Stimulated activated CD8-positive, alpha-beta memory T cell treated with anti-CD3 and anti-CD28 coated beads, Interleukin-12 subunit alpha, Interleukin-12 subunit beta, amount 100 ng/mL, for 1 hour (primary cell): Measurements from ENCODE around the gene TRIM29.
"Not testable (repeated sequence)": the region's sequence is repeated elsewhere in the genome, so short reads cannot be mapped to it uniquely, and the experiment has no call there.

Experiments used
- DNase-seq: peaks from one replicate; pipeline ENCODE4 v3.0.0-alpha.2; 2020; ENCODE audit warnings: low read depth

The TRIM29 gene, protein sequence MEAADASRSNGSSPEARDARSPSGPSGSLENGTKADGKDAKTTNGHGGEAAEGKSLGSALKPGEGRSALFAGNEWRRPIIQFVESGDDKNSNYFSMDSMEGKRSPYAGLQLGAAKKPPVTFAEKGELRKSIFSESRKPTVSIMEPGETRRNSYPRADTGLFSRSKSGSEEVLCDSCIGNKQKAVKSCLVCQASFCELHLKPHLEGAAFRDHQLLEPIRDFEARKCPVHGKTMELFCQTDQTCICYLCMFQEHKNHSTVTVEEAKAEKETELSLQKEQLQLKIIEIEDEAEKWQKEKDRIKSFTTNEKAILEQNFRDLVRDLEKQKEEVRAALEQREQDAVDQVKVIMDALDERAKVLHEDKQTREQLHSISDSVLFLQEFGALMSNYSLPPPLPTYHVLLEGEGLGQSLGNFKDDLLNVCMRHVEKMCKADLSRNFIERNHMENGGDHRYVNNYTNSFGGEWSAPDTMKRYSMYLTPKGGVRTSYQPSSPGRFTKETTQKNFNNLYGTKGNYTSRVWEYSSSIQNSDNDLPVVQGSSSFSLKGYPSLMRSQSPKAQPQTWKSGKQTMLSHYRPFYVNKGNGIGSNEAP

DNA sequence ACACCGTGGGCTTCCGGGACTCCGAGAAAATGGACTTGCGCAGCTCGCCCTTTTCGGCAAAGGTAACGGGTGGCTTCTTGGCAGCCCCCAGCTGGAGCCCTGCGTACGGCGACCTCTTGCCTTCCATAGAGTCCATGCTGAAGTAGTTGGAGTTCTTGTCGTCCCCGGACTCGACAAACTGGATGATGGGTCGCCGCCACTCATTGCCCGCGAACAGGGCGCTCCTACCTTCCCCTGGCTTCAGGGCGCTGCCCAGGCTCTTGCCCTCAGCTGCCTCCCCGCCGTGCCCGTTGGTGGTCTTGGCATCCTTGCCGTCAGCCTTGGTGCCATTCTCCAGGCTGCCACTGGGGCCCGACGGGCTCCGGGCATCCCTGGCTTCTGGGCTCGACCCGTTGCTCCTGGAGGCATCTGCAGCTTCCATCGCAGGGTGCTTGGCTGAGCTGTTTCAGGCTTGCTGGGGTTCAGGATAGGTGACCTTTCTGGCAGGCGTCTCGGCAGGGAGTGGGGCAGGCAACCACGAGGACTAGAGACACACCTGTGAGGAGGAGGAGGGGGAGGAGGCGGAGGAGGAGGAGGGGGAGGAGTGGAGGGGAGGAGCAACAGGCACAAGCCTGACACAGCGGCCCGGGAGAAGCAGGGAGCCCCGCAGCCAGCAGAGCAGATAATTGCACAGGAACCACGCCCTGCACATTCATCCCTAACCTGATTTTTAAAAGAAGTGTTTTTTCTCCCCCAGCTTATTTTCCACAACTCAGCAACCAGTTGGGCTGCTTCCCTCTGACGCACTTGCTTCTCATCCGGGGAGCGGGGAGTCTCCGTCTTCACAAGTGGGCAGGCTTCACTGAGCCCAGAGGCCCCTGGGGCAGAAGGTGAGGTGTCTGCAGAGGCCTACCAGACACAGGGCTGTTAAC is at the start of gene TRIM29:
Gene TRIM29, minus strand, starts transcription at position 503 of the 911 bp plus-strand sequence. Its CDS starts 82 bp downstream, at position 421.
- DNase-seq = no peak

DNA sequence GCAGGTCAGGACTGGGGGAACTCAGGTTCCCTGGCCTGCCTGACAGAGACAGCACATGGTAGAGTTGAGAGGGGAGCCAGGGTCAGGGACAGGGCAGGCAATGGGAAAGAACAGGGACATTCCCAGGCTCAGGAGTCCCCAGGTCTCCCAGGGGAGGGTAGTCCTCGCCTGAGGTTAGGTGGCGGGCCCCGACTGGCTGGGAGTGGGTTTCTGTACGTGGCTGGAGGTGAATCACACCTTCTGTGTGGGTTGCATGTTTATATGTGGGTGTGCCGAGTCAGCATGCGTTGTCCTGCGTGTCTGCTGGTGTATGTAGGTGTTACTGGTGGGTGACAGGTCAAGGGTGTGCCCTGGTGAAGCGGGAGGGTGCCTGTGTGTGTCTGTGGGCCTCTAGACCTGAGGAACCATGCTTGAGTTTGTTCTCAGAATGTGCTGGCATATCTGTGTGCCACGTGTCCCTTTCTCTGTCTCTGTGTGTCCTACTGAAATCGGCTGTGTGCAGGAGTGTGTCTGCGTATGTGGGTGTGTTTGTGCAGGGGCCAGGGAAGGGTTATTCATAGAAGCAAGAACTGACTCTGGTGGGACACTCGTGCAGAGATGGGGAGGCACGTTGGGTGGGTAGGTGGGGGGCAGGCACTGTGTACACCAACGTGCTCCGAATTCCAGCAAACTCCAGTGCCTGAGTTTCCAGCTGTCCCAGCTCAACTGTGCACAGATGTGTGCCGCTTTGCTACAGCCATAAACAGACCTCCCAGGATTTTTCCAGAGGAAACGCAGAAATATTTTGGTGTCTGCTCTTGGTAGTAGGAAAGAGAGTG is 49.1 kb upstream of the TRIM29 start:
- no peak for DNase-seq

DNA sequence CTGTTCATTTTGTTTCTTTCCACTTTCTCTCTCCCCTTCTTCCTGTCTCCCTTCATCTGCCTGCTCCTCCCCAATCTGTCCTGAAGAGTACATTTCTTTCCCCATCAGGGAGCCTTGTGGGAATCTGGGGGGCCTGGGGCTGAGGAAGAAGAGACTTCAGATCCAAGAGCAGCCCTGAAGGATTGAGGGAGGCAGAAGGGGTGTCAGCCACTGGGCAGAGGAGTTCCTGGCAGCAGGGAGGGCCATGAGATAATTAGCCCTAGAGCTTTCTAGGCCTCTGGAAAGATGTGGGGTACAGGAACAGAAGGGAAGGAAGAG is 48.5 kb upstream of the TRIM29 start:
- no peak for DNase-seq

DNA sequence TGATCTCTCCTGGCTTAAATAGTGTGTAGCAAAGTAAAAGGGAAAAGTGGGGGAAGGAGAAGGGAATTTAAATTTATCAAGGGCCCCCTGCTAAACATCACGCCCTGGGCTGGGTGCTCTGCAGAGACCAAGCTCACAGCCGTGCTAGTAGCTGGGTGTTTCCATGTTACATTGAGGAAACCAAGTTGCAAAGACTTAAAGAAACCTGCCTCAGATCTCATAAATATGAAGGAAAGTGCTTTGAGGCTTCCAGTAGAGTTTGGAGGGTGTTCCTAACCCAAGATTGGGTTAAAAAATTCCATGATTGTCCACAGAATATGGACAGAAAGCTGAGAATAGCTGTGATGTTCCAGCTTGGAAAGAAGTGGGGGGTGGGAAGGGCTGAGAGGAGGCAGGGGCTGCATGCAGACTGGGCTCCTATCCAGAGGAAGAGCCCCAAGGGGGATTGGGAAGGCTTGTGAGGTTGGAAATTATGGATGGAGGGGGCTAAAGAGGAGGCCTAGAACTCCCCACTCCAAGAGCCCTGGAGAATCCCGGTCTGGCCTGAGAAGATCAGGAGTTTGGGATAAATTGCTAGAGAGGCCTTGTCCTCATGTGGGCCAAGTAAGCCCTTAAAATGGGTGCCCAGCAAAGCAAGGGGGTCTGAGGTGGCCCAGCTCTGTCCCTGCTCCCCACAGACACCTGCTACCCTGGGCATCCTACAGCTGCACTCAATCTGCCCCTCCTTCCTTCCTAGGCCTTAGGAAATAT is 48.0 kb upstream of the TRIM29 start:
- DNase-seq = no peak

DNA sequence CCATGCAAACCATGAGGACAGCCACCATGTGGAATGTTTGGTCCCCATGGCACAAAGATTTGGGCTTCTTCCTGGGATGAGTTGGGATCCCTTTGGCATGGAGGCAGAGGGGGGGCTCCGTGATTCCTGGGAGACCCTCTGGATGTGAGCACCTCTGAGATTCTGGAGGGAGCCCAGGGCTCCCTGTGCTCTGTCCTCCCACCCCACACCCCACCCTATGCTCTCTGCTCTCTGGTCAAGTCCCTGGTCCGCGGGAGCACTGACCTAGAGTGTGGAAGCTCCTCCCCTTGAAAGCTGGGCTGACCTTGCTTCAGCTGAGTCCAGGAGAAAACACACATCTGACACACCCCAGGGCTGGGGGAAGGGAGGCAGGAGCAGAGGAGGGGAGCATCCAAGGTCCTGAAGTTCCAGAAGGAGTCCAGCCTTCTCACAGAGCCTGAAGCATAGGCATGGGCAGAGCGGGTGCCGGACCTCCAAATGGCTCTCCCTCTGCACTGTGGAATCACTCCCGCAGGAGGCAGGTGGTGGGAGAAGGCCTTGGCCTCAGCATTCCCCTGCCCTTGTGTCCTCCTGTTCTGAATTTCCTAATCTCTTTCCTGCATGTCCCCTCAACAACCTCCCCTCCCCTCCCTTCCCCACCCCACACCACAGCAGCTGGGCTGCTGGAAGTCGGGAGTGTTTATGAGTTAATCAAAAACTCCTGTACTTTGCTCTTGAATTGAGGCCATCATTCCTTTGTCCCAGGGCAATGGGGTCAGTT is 47.2 kb upstream of the TRIM29 start:
- no peak for DNase-seq

DNA sequence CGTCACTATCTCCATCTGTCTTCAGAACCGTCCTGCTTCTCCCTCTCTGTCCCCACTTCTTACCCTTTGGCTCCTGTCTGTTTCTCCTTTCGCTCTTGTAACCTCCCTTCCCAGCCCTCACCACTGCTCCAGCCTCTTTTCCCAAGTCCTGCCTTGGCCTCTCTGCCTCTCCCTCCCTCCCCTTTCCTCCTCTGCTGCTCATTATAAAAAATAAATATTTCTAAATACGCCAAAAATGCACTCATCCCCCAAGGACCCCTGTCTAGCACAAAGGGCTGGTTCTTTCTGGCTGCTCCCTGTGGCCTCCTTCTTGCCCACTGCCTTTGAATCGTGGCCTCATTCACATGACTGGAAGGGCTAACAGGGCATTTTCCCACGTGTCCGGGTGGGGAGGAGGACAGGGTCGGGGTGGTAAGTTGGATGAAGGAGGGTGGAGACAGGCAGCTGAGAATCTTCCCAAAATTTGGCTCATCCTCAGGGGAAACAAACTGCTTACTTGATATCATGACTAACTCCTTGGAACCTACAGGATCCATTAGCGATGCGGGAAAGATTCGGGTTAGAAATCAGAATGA is 46.5 kb upstream of the TRIM29 start:
- DNase-seq = no peak

DNA sequence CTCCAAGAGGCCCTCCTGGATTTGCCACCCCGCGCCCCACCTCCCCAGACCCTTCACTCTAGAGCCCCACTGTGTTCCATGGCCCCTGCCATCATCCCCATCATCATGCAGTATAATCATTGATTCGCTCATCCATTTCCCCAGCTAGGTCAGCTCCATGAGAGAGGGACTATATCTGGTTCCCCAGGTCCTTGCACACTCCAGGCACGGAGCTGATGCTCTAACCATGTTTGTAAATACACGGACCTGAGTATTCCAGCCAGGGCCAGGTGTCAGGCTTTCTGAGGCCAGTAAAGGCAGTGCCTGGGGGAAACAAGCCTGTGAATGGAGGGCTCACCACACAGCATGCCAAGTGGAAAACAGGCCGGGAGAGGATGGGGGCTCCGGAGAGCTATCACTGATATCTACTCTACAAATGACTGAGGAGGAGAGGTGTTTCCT is 45.8 kb upstream of the TRIM29 start:
- DNase-seq = no peak

DNA sequence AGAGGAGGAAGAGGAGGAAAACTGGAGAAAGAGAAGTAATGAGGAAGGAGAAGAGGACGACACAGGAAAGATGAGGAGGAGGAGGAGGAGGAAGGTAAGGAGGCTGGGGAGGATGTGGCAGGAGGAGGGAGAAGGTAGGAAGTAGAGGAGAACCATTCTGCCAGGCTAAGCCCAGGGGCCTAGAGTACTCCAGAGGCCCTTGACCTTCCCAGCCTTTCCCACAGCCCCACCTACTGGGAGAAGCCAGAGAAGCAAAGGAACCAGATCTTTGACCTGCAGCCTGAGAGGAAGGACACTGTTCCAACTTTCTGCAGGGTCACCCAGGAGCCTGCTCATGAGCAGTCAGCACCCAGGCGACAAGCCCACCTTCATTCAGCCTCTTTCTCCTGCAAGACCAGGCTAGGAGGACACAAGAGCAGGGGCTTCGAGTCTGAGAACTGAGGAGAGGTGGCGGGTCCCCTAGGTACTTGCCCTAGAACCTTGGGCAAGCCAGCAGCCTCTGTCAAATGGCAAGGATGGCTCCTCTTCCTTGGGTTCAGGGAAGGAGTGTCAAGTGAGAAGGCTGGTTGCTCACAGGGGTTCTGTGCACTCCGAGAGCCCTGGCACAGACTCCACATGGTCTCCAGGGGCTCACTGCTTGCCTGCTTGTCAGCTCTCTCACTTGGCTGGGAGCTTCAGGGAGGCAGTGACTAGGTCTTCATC is 45.0 kb upstream of the TRIM29 start:
- no peak for DNase-seq

DNA sequence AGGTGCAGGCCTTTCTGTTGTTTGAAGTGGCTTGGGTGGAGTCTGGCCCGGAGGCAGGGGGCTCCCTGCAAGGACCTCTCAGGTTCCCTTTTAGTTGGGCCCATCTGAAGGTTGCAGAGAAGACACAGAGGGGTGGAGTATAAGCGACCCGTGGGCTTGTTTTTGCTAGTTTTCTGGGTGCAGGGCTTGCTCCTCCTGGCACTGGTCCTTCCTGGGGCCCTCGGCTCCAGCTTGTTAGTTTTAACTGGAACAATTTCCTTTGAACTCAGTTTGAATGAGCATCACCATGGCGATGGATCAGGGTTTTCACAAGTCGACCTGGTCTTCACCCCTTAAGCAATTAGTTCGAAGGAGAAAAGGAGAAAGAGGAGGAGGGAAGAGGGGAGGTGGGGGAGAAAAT is 44.5 kb upstream of the TRIM29 start:
- no peak for DNase-seq

DNA sequence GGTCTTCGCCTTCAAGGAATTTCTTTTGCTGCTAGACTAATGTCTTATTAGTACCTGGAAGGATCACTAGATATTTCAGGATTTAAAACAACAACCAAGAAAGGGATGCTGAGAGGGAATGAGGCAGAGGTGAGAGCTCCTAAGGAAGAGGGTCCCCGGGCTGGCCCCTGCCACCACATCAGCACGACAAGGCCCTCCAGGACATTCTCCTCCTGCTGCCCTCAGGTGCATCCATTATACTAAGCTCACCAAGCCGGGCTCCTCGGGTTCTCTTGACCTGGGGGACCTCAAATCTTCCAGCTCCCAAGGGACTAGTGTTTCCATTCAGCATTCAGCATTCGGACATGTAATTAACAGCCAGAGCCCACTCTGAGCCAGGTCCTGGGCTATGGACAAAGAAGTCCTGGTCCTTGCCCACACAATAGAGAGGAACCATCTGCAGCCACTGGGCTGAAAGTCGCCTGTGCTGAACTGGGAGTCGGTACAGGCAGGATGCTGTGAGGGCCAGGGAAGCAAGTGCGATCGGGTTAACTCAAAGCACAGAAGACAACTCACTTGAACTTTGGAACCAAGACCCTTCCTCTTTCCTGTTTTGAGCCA is 43.6 kb upstream of the TRIM29 start:
- DNase-seq = no peak

DNA sequence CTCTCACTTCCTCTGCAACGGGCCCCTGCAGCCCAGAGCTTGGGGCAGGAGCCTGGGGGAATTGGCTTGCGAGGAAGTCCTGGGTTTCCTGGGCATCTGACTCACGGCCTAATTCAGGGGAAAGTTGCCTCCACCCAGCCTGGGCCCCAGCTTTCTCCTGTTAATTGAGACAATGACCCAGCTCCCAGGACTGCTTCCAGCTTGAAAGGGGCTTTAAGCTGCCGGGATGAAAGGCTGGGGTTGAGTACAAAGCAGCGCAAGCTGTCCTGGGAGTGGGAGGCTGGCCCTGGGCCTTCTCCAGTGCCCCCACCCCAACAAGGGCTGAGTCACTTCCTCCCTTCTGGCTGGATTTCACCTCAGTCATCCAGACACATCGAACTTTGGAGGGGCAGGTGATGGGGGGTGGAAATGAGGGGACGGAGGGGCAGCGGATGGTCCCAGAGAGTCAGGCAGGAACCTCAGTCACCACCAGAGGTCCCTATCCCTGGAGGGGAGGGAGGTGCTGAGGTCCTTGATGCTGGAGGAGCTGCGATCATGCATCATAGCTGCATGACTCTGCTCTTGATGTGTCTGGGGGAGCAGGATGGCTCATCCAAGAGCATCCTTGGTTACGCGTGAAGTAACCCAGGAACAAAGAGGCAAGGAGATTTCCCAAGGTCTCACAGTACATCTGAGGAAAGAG is 42.8 kb upstream of the TRIM29 start:
- DNase-seq = no peak

DNA sequence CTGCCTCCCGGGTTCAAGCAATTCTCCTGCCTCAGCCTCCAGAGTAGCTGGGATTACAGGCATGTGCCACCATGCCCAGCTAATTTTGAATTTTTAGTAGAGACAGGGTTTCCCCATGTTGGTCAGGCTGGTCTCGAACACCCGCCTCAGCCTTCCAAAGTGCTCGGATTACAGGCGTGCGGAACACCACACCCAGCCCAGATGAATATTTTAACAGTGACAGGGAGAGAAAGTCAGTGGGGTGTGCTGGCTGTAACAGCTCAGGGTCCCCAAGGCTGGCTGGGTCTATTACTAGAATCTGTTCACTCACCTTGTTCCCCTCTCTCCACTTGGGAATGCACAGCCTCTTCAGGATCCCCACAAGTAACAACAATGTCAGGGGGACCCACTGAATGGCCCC is 42.1 kb upstream of the TRIM29 start:
- not testable (repeated sequence) for DNase-seq

DNA sequence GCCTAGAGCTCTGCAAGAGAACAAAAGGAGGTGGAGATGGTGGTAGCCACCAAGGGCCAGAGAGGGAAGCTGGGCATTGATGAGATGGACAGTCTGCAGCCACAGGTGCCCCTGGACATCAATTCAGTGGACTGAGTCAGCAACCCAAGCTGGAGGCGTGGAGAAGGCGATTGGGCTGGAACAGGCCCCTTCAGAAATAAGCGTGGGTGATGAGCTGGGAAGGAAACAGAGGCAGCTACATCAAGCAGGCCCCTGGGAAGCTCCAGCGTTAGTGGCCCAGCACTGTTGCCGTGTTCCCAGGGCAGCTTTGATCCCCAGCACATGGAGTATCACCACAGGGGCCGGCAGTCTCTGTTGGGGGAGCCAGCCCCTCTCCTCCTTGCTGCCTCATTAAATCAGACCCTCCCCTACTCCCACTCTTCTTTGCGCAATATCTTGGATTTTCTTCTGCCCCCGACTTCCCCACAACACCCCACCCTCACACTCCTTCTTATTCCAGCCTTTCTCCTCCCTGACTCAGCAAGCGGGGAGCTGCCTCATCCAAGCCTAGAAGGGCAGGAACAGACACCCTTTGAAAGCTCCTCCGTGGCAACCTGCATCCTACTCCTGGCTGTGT is 41.3 kb upstream of the TRIM29 start:
- no peak for DNase-seq

DNA sequence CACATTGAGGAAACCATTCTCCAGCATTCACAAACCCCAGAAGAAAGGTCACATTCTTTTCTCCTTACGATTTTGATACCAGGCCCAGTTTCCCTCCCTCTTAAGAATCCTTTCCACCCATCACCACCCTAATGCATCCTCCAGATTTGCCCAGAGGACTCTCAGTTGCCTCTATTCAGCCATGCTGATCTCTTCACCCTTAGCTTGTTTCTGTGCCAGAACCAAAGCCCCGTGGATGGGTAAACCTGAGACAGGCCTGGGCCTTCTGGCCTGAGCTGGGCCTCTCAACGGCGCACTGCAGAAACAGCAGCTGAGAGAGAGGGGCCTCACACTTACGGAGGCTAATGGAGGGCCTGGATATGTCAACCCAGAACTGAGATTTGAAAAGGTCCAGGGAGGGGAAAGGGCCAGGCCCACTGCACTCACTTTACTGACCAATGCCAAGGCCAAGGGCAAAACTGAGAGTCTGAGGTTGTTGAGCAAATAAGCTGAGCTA is 40.7 kb upstream of the TRIM29 start:
- no peak for DNase-seq

DNA sequence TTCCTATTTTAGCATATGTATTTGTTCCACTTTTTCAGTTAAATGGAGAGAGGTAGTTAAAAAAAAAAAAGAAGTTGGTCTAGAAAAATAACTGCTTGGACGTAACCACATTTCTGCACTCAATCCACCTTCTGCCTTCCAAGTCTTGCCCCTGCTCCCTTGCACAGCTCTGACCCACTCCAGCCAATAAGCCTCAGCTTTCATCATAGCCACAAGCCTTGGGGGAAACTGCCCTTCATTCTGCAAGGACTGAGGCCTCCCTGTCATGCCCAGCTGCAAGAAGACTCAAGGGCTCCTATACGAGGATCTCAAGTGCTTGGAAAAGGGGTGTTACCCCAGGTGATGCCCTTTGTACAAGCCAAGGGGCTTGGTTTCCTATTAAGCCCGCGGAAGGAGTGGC is 37.0 kb upstream of the TRIM29 start:
- no peak for DNase-seq

DNA sequence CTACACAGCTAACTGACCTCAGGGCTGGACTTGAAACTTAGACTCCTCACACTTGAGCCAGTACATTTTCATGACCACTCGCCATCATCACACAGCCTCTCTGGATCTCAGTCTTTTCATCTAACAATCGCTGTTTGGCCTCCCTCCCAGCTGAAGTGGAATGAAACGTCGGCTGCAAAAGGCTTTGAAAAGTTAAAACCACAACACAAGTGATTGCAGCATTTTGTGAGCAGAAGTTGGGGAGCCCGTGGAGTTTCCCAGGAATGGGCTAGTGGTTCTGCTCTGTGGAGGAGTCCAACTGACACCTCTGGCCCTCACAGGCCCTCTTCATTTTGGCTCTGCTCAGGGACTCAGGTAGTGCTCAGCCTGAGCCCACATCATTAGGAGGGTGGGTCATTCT is 35.9 kb upstream of the TRIM29 start:
- DNase-seq = no peak

DNA sequence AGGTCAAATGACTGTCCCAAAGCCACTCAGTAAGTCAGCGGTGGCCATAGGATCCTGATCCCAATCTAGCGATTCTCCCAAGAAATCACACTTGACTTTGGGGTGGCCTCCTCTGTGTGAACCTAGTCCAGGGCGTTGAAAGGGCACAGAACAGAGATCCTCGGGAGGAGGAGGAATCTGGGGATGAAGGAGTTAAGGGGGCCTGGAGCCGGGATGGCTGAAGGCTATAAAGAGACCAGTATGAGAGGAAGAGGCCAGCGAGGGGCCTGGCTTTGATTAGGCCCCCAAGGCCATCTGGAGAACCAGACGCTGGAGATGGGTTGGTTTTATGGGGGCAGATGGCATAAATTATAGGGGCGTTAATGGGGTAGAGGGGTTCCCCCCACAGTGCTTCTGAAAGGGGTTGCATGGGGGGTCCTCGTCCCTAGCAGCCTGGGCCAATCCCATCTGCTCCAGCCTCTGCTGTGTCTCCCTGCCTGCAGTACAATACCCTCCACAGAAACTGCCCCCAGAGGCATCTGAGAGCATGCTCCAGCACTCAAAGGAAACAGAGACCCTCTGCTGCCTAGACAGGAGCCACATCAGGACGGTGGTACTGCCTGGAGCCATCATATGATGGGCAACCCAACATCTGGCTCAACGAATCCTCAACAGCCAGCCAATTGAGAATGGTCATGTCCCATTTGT is 35.2 kb upstream of the TRIM29 start:
- no peak for DNase-seq
